Neural progenitor cell (in vitro differentiated cells): Measurements from ENCODE around the gene HK1.

Experiments
- EZH2 ChIP-seq: fragments of 200-600 bp; sonication (generic); IDR thresholded peaks from 2 replicates; pipeline ENCODE4 v1.6.1; 2017; ENCODE audit warnings: antibody characterized with exemption, mild to moderate bottlenecking, moderate library complexity
- TF ChIP-seq, protein P1 (sequence below): fragments of 200-600 bp; sonication (generic); IDR thresholded peaks from 2 replicates; pipeline ENCODE4 v1.5.1; 2017; ENCODE audit warnings: antibody characterized with exemption, mild to moderate bottlenecking

DNA sequence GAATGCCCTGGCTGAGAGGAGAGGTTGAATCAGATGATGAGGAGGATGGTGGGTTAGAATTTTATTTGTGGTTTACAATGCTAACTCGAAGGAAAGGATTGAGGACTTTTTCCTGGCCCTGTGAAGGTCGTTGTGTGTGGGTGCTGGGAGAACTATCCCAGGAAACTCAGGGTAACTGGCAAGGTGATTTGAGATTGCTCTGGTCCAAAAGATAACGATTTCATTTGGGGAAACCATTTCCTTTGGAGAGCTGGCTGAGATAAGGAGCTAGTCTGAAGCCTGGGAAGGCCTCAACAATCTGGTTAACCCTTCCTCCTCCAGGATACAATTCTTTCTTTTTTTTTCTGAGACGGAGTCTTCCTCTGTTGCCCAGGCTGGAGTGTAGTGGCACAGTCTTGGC lies 33.0 kb downstream of the HK1 start:
- no peak for TF ChIP-seq EZH2
- TF ChIP-seq, protein P1, sequence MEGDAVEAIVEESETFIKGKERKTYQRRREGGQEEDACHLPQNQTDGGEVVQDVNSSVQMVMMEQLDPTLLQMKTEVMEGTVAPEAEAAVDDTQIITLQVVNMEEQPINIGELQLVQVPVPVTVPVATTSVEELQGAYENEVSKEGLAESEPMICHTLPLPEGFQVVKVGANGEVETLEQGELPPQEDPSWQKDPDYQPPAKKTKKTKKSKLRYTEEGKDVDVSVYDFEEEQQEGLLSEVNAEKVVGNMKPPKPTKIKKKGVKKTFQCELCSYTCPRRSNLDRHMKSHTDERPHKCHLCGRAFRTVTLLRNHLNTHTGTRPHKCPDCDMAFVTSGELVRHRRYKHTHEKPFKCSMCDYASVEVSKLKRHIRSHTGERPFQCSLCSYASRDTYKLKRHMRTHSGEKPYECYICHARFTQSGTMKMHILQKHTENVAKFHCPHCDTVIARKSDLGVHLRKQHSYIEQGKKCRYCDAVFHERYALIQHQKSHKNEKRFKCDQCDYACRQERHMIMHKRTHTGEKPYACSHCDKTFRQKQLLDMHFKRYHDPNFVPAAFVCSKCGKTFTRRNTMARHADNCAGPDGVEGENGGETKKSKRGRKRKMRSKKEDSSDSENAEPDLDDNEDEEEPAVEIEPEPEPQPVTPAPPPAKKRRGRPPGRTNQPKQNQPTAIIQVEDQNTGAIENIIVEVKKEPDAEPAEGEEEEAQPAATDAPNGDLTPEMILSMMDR = no peak
